OCI-LY1 (cell line): Measurements from ENCODE around the gene CYB5B.

Experiments
- H2AFZ ChIP-seq: fragments of 200-600 bp; sonication (generic), shearing (Covaris generic); 2 replicates; pipeline ENCODE4 v1.6.0; 2014; ENCODE audit warnings: antibody characterized with exemption, mild to moderate bottlenecking, low read length
- H3F3A ChIP-seq: fragments of 200-600 bp; sonication (generic), shearing (Covaris generic); 2 replicates; pipeline ENCODE4 v1.6.0; 2014; ENCODE audit warnings: mild to moderate bottlenecking, antibody characterized with exemption, low read length, moderate library complexity; ENCODE audit not compliant: insufficient read depth
- H3K27ac ChIP-seq: fragments of 200-600 bp; sonication (generic); 2 replicates; pipeline ENCODE4 v1.5.1; 2014; ENCODE audit warnings: low read length, mixed run types, mild to moderate bottlenecking, low read depth; ENCODE audit not compliant: poor library complexity, severe bottlenecking
- H3K27me3 ChIP-seq: fragments of 200-600 bp; sonication (generic); 2 replicates; pipeline ENCODE4 v1.6.0; 2014; ENCODE audit warnings: antibody characterized with exemption, mild to moderate bottlenecking, low read length, moderate library complexity; ENCODE audit not compliant: insufficient read depth
- H3K36me3 ChIP-seq: fragments of 200-600 bp; sonication (generic); 2 replicates; pipeline ENCODE4 v1.6.1; 2014; ENCODE audit warnings: mild to moderate bottlenecking, antibody characterized with exemption, low read length, moderate library complexity, mixed read lengths; ENCODE audit not compliant: insufficient read depth
- H3K4me1 ChIP-seq: fragments of 200-600 bp; sonication (generic); 2 replicates; pipeline ENCODE4 v1.5.1; 2014; ENCODE audit warnings: mild to moderate bottlenecking, low read length, moderate library complexity; ENCODE audit not compliant: insufficient read depth, severe bottlenecking
- H3K4me2 ChIP-seq: fragments of 200-600 bp; sonication (generic), shearing (Covaris generic); 2 replicates; pipeline ENCODE4 v1.6.1; 2014; ENCODE audit warnings: low read length
- H3K4me3 ChIP-seq: fragments of 200-600 bp; sonication (generic); 2 replicates; pipeline ENCODE4 v1.5.1; 2014; ENCODE audit warnings: low read length, low read depth, mild to moderate bottlenecking, mixed read lengths; ENCODE audit not compliant: poor library complexity, severe bottlenecking
- H3K79me2 ChIP-seq: fragments of 200-600 bp; shearing (Covaris generic); 2 replicates; pipeline ENCODE4 v1.6.1; 2016; ENCODE audit warnings: mixed run types, low read length, mixed read lengths; ENCODE audit not compliant: insufficient read depth
- H3K9ac ChIP-seq: fragments of 200-600 bp; sonication (generic), shearing (Covaris generic); 2 replicates; pipeline ENCODE4 v1.6.1; 2014; ENCODE audit warnings: mild to moderate bottlenecking, low read length, mixed read lengths
- H3K9me2 ChIP-seq: fragments of 200-600 bp; sonication (generic), shearing (Covaris generic); 2 replicates; pipeline ENCODE4 v1.6.1; 2014; ENCODE audit warnings: low read depth, mild to moderate bottlenecking, low read length, mixed read lengths
- H3K9me3 ChIP-seq: fragments of 200-600 bp; shearing (Covaris generic); 2 replicates; pipeline ENCODE4 v1.6.1; 2014; ENCODE audit warnings: low read length, mixed read lengths
- H4K20me1 ChIP-seq: fragments of 200-600 bp; sonication (generic), shearing (Covaris generic); 2 replicates; pipeline ENCODE4 v1.6.0; 2016; ENCODE audit warnings: mild to moderate bottlenecking, low read length; ENCODE audit not compliant: insufficient read depth
- CTCF ChIP-seq: fragments of 200-600 bp; sonication (generic), shearing (Covaris generic); IDR thresholded peaks from 2 replicates; pipeline ENCODE4 v1.5.1; 2017; ENCODE audit warnings: mild to moderate bottlenecking, antibody characterized with exemption, low read length, moderate library complexity, mixed read lengths
- EZH2 ChIP-seq: fragments of 200-600 bp; sonication (generic), shearing (Covaris generic); IDR thresholded peaks from 2 replicates; pipeline ENCODE4 v1.8.0; 2017; ENCODE audit warnings: borderline replicate concordance, mixed run types, mild to moderate bottlenecking, antibody characterized with exemption, low read length, moderate library complexity, mixed read lengths

The CYB5B gene

GRCh38 chr16:69477546-69477945, 53.1 kb downstream of the CYB5B start:
- no peaks in the 10 kb centered on the region for H3K9me2 ChIP-seq
- no peaks in the 10 kb centered on the region for H3K4me1 ChIP-seq
- H3K36me3 ChIP-seq = no peaks in the 10 kb centered on the region
- H3K4me2 ChIP-seq = no peak overlapping the region
- no peaks in the 10 kb centered on the region for H3K27me3 ChIP-seq
- no peak overlapping the region for H3K9ac ChIP-seq
- no peak overlapping the region for H3K4me3 ChIP-seq
- no peak overlapping the region for H2AFZ ChIP-seq
- H3K79me2 ChIP-seq = no peaks in the 10 kb centered on the region
- H3F3A ChIP-seq = no peaks in the 10 kb centered on the region
- TF ChIP-seq CTCF (no peak), EZH2 (no peak)
- no peak overlapping the region for H3K27ac ChIP-seq
- H4K20me1 ChIP-seq = no peaks in the 10 kb centered on the region
- H3K9me3 ChIP-seq = no peaks in the 10 kb centered on the region

- Histone ChIP-seq H3F3A (no peaks in the 10 kb centered on the region), H4K20me1 (no peaks in the 10 kb centered on the region), H3K79me2 (no peaks in the 10 kb centered on the region), H3K9me2 (no peaks in the 10 kb centered on the region), H3K4me3 (no peak overlapping the region), H3K27me3 (no peaks in the 10 kb centered on the region), H2AFZ (no peak overlapping the region), H3K9ac (no peak overlapping the region), H3K4me1 (no peaks in the 10 kb centered on the region), H3K36me3 (no peaks in the 10 kb centered on the region), H3K4me2 (no peak overlapping the region), H3K9me3 (no peaks in the 10 kb centered on the region), H3K27ac (no peak overlapping the region)
- TF ChIP-seq EZH2 (no peak), CTCF (no peak)
These were observed 54.3 kb downstream of the CYB5B start for GRCh38 chr16:69478685-69479084.

- Histone ChIP-seq H3K36me3 (no peaks in the 10 kb centered on the region), H3K9me3 (no peaks in the 10 kb centered on the region), H3K4me2 (no peak overlapping the region), H4K20me1 (no peaks in the 10 kb centered on the region), H2AFZ (no peak overlapping the region), H3K27me3 (no peaks in the 10 kb centered on the region), H3F3A (no peaks in the 10 kb centered on the region), H3K27ac (no peak overlapping the region), H3K9ac (no peak overlapping the region), H3K4me1 (no peaks in the 10 kb centered on the region), H3K9me2 (no peaks in the 10 kb centered on the region), H3K79me2 (no peaks in the 10 kb centered on the region), H3K4me3 (no peak overlapping the region)
- TF ChIP-seq CTCF (no peak), EZH2 (no peak)
These were observed 55.4 kb downstream of the CYB5B start for GRCh38 chr16:69479775-69480174.
